Activated T-helper 2 cell treated with anti-CD3 and anti-CD28 coated beads, Interferon-gamma antibody, Interleukin-2, Interleukin-4, amounts not matched to agents 10 μg/mL and 5 μg/mL and 100 μg/mL, durations not matched to agents 14 hours and 24 hours and 36 hours (primary cell): ENCODE data around the gene MIER2. TPM values are rescaled to one million over a fixed set of nuclear protein-coding genes. Genes with fewer than 3 reads are reported as not detected.

Experiments
- DNase-seq: peaks from one replicate; pipeline ENCODE4 v3.0.0; 2021; ENCODE audit warnings: low spot score
- H3K27ac Mint-ChIP-seq: one replicate; pipeline ENCODE4 v1.8.0; 2021; ENCODE audit warnings: mixed read lengths
- H3K27me3 Mint-ChIP-seq: one replicate; pipeline ENCODE4 v1.8.0; 2021; ENCODE audit warnings: low read depth, mixed read lengths
- H3K36me3 Mint-ChIP-seq: one replicate; pipeline ENCODE4 v1.8.0; 2021; ENCODE audit warnings: low read depth, mixed read lengths
- H3K4me1 Mint-ChIP-seq: one replicate; pipeline ENCODE4 v1.8.0; 2021; ENCODE audit warnings: low read depth, mixed read lengths
- H3K4me3 Mint-ChIP-seq: one replicate; pipeline ENCODE4 v1.8.0; 2021; ENCODE audit warnings: low read depth, mild to moderate bottlenecking, moderate library complexity, mixed read lengths
- H3K9me3 Mint-ChIP-seq: one replicate; pipeline ENCODE4 v1.8.0; 2021; ENCODE audit warnings: mixed read lengths
- intact Hi-C: fragments of 100-400 bp; cut with micrococcal nuclease; formaldehyde crosslinking; loops from one replicate; pipeline ENCODE4 v1.15.1; 2023
- total RNA-seq: library from RNA; stranded (reverse); gene quantifications from 2 replicates; pipeline ENCODE4 v1.2.3, GENCODE V29; 2022

Gene MIER2
- total RNA-seq, 1 donor from 2014 or later = 30.5 TPM

GRCh38 chr19:342801-343421 lies 1.7 kb downstream of the MIER2 start:
- Mint-ChIP-seq H3K4me3 (peak overlapping the region; percentile 82), H3K9me3 (peaks cover 8% of the 10 kb centered on the region), H3K27ac (no peak overlapping the region), H3K36me3 (peaks cover 44% of the 10 kb centered on the region), H3K4me1 (peaks cover 51% of the 10 kb centered on the region), H3K27me3 (peaks cover 9% of the 10 kb centered on the region)
- intact Hi-C loops = no loop called here
- DNase-seq = no peak

GRCh38 chr19:342128-342455 lies 2.5 kb downstream of the MIER2 start:
- Mint-ChIP-seq H3K27ac (no peak overlapping the region), H3K9me3 (peaks cover 8% of the 10 kb centered on the region), H3K36me3 (peaks cover 44% of the 10 kb centered on the region), H3K4me1 (peaks cover 51% of the 10 kb centered on the region), H3K4me3 (peak overlapping the region; percentile 43), H3K27me3 (peaks cover 9% of the 10 kb centered on the region)
- intact Hi-C loops = no loop called here
- no peak for DNase-seq

GRCh38 chr19:341386-342127 lies 3.0 kb downstream of the MIER2 start:
- intact Hi-C loops = no loop called here
- Mint-ChIP-seq H3K9me3 (peaks cover 8% of the 10 kb centered on the region), H3K4me1 (peaks cover 51% of the 10 kb centered on the region)

GRCh38 chr19:340620-341385 lies 3.8 kb downstream of the MIER2 start:
- no peak for DNase-seq
- H3K9me3 Mint-ChIP-seq = peaks cover 8% of the 10 kb centered on the region
- H3K27me3 Mint-ChIP-seq = peaks cover 7% of the 10 kb centered on the region
- no peak overlapping the region for H3K4me3 Mint-ChIP-seq
- H3K27ac Mint-ChIP-seq = no peak overlapping the region
- H3K4me1 Mint-ChIP-seq = peaks cover 49% of the 10 kb centered on the region
- intact Hi-C loops = no loop called here
- H3K36me3 Mint-ChIP-seq = peaks cover 49% of the 10 kb centered on the region

More at GRCh38 chr19:341386-342127, 3.0 kb downstream of the MIER2 start:
- no peak for DNase-seq
- Mint-ChIP-seq H3K27me3 (peaks cover 9% of the 10 kb centered on the region), H3K27ac (no peak overlapping the region), H3K4me3 (peak overlapping the region; percentile 9), H3K36me3 (peaks cover 44% of the 10 kb centered on the region)

GRCh38 chr19:339262-339887 lies 5.2 kb downstream of the MIER2 start:
- intact Hi-C loops = no loop called here
- Mint-ChIP-seq H3K9me3 (no peaks in the 10 kb centered on the region), H3K4me1 (peaks cover 40% of the 10 kb centered on the region)

GRCh38 chr19:338421-338820 lies 6.2 kb downstream of the MIER2 start:
- Mint-ChIP-seq H3K4me3 (no peak overlapping the region), H3K36me3 (peaks cover 62% of the 10 kb centered on the region), H3K4me1 (peaks cover 35% of the 10 kb centered on the region), H3K9me3 (no peaks in the 10 kb centered on the region), H3K27me3 (no peaks in the 10 kb centered on the region), H3K27ac (no peak overlapping the region)
- intact Hi-C loops = no loop called here
- DNase-seq = no peak

More at GRCh38 chr19:339262-339887, 5.2 kb downstream of the MIER2 start:
- Mint-ChIP-seq H3K36me3 (peaks cover 60% of the 10 kb centered on the region), H3K27me3 (no peaks in the 10 kb centered on the region), H3K4me3 (no peak overlapping the region), H3K27ac (no peak overlapping the region)
- DNase-seq = no peak

- Mint-ChIP-seq H3K27me3 (no peaks in the 10 kb centered on the region), H3K4me1 (peaks cover 18% of the 10 kb centered on the region), H3K4me3 (no peak overlapping the region), H3K36me3 (peaks cover 59% of the 10 kb centered on the region), H3K27ac (no peak overlapping the region), H3K9me3 (no peaks in the 10 kb centered on the region)
- intact Hi-C loops = no loop called here
- no peak for DNase-seq
Measured at GRCh38 chr19:336067-336614, 8.5 kb downstream of the MIER2 start.

- Mint-ChIP-seq H3K4me1 (peaks cover 15% of the 10 kb centered on the region), H3K27ac (no peak overlapping the region), H3K27me3 (no peaks in the 10 kb centered on the region), H3K36me3 (peaks cover 61% of the 10 kb centered on the region), H3K9me3 (peaks cover 4% of the 10 kb centered on the region), H3K4me3 (no peak overlapping the region)
- no peak for DNase-seq
- intact Hi-C loops = no loop called here
Measured at GRCh38 chr19:335486-336066, 9.0 kb downstream of the MIER2 start.

GRCh38 chr19:335072-335471 lies 9.5 kb downstream of the MIER2 start:
- Mint-ChIP-seq H3K9me3 (peaks cover 5% of the 10 kb centered on the region), H3K27ac (no peak overlapping the region), H3K4me3 (no peak overlapping the region), H3K36me3 (peaks cover 64% of the 10 kb centered on the region), H3K4me1 (peaks cover 13% of the 10 kb centered on the region), H3K27me3 (no peaks in the 10 kb centered on the region)
- intact Hi-C loops = no loop called here
- DNase-seq = no peak

- no peak for DNase-seq
- peaks cover 5% of the 10 kb centered on the region for H3K9me3 Mint-ChIP-seq
- peaks cover 10% of the 10 kb centered on the region for H3K4me1 Mint-ChIP-seq
- H3K36me3 Mint-ChIP-seq = peaks cover 64% of the 10 kb centered on the region
- no peak overlapping the region for H3K4me3 Mint-ChIP-seq
- H3K27ac Mint-ChIP-seq = no peak overlapping the region
- no peaks in the 10 kb centered on the region for H3K27me3 Mint-ChIP-seq
- intact Hi-C loops = no loop called here
Measured at GRCh38 chr19:334296-335071, 10.1 kb downstream of the MIER2 start.

- intact Hi-C loops = no loop called here
- Mint-ChIP-seq H3K9me3 (peaks cover 20% of the 10 kb centered on the region), H3K36me3 (peaks cover 77% of the 10 kb centered on the region), H3K27me3 (no peaks in the 10 kb centered on the region), H3K27ac (no peak overlapping the region), H3K4me1 (no peaks in the 10 kb centered on the region), H3K4me3 (no peak overlapping the region)
- DNase-seq = no peak
Measured at GRCh38 chr19:330503-330902, 14.1 kb downstream of the MIER2 start.

GRCh38 chr19:329876-330275 lies 14.7 kb downstream of the MIER2 start:
- DNase-seq = no peak
- Mint-ChIP-seq H3K27me3 (no peaks in the 10 kb centered on the region), H3K36me3 (peaks cover 72% of the 10 kb centered on the region), H3K4me3 (no peak overlapping the region), H3K27ac (no peak overlapping the region), H3K4me1 (no peaks in the 10 kb centered on the region), H3K9me3 (peaks cover 20% of the 10 kb centered on the region)
- intact Hi-C loops = no loop called here
